ENCODE data around the gene GOLGA6A.
"Not testable (repeated sequence)": the region's sequence is repeated elsewhere in the genome, so short reads cannot be mapped to it uniquely, and the experiment has no call there.

Gene GOLGA6A

GRCh38 chr15:74082450-74082849, at the start of gene GOLGA6A:
Gene GOLGA6A, minus strand, starts transcription at chr15:74082550. Its CDS starts 41 bp downstream, at chr15:74082509.
- H3K27me3 Mint-ChIP-seq; intact Hi-C loops (cut with micrococcal nuclease): not testable (repeated sequence)

GRCh38 chr15:74131628-74132413, 49.5 kb upstream of the GOLGA6A start:
- Mint-ChIP-seq H3K27me3 (peaks cover 97% of the 10 kb centered on the region), H3K4me3 (no peak overlapping the region), H3K27ac (no peak overlapping the region), H3K9me3 (no peaks in the 10 kb centered on the region), H3K36me3 (ENCODE audit: low read depth) (no peaks in the 10 kb centered on the region), H3K4me1 (ENCODE audit: low read depth) (peaks cover 31% of the 10 kb centered on the region)
- intact Hi-C loops (cut with micrococcal nuclease): no loop called here

More at GRCh38 chr15:74082450-74082849, at the start of gene GOLGA6A:
- not testable (repeated sequence) for H3K4me1 Mint-ChIP-seq (ENCODE audit: low read depth); H3K27ac Mint-ChIP-seq; H3K36me3 Mint-ChIP-seq (ENCODE audit: low read depth); H3K4me3 Mint-ChIP-seq; H3K9me3 Mint-ChIP-seq

GRCh38 chr15:74130849-74131627, 48.7 kb upstream of the GOLGA6A start:
- peaks cover 28% of the 10 kb centered on the region for H3K4me1 Mint-ChIP-seq (ENCODE audit: low read depth)
- intact Hi-C loops (cut with micrococcal nuclease): no loop called here
- no peaks in the 10 kb centered on the region for H3K36me3 Mint-ChIP-seq (ENCODE audit: low read depth)
- no peak overlapping the region for H3K27ac Mint-ChIP-seq
- peaks cover 95% of the 10 kb centered on the region for H3K27me3 Mint-ChIP-seq
- H3K4me3 Mint-ChIP-seq: no peak overlapping the region
- no peaks in the 10 kb centered on the region for H3K9me3 Mint-ChIP-seq

DNA sequence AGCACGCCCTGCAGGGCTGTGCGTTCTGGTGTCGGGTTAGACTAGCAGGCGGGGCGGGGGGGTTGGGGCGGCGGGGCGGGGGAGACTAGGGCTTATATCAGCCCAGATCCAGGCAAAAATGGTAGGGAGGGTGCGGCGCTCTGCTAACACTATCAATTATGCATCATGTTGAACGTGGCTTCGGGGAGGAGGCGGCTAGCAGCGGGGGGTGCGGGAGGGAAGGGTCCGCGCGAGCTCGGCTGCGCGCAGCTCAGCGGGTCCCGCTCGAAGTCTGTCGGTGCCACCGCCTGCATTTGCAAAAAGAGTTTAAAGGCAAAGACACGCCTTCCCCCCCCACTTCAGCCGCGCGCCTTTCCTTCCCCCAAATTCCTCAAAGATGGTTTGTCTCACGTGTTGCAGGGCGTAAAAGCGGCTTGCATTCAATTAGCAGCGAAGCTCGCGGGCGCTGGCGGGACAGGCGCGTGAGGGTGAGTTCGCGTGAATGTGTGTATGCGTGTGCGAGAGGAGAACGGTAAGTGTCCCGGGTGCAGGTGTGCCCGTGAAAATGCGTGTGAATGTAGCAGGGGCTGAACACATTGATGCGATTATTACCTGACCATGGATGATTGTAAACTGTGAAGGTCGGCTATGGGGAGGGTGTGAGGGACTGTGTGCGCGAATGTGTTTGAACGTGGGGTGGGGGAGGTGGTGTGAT, 48.0 kb upstream of the GOLGA6A start, which contains the start of gene ISLR2:
Gene ISLR2 (plus strand): TSS at position 432 of the 694 bp plus-strand sequence. CDS start 2,169 bp downstream, outside the sequence.
- Mint-ChIP-seq H3K9me3 (no peaks in the 10 kb centered on the region), H3K36me3 (ENCODE audit: low read depth) (no peaks in the 10 kb centered on the region), H3K27ac (no peak within 1 kb of the TSS), H3K27me3 (peaks cover 91% of the 10 kb centered on the region), H3K4me3 (no peak within 1 kb of the TSS), H3K4me1 (ENCODE audit: low read depth) (peaks cover 28% of the 10 kb centered on the region)
- intact Hi-C loops (cut with micrococcal nuclease): no loop called here

- no peak overlapping the region for H3K4me3 Mint-ChIP-seq
- no peak overlapping the region for H3K27ac Mint-ChIP-seq
- peaks cover 90% of the 10 kb centered on the region for H3K27me3 Mint-ChIP-seq
- no peaks in the 10 kb centered on the region for H3K36me3 Mint-ChIP-seq (ENCODE audit: low read depth)
- H3K4me1 Mint-ChIP-seq (ENCODE audit: low read depth): peaks cover 22% of the 10 kb centered on the region
- H3K9me3 Mint-ChIP-seq: no peaks in the 10 kb centered on the region
- intact Hi-C loops (cut with micrococcal nuclease): no loop called here
These were observed 47.3 kb upstream of the GOLGA6A start for GRCh38 chr15:74129586-74130154.

DNA sequence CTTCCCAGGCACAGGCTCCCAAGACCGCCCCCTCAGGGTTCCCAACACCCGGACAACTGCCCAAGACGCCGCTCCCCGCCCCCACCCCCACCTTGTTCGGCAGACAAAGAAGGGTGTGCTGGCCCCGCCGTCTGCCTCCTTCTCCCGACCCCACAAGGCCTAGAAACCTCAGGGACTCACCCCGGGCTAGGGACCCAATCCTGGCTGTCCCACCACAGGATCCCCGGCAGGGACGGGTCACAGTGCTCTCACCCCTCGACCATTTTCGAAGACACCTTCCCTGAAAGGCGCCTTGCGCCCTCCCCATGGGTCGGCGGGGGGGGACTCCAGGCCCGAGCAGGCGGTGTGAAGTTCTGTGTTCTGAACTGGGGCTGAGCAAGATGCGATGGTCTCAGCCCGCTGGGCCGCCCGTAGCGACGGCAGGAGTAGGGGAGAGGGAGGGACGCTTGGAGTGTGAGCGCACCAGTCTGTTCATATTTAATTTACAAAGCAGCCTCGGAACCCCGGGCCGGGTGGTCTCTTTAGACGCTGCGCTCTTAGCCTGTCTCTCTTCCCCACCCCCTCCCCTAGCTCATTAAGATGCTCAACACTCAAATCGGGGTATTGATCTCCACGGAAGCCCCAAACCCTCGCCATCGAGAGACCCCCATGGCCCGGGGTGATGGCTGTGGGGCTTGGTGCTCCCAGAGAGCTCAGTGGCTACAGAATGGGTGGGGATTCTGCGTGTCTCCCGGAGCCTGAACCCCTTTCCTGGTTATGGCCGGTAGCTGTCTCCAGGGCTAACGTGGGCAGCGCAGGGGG, 46.6 kb upstream of the GOLGA6A start:
- no peak overlapping the region for H3K4me3 Mint-ChIP-seq
- intact Hi-C loops (cut with micrococcal nuclease): no loop called here
- peaks cover 89% of the 10 kb centered on the region for H3K27me3 Mint-ChIP-seq
- H3K9me3 Mint-ChIP-seq: no peaks in the 10 kb centered on the region
- H3K4me1 Mint-ChIP-seq (ENCODE audit: low read depth): peaks cover 18% of the 10 kb centered on the region
- H3K27ac Mint-ChIP-seq: no peak overlapping the region
- no peaks in the 10 kb centered on the region for H3K36me3 Mint-ChIP-seq (ENCODE audit: low read depth)

DNA sequence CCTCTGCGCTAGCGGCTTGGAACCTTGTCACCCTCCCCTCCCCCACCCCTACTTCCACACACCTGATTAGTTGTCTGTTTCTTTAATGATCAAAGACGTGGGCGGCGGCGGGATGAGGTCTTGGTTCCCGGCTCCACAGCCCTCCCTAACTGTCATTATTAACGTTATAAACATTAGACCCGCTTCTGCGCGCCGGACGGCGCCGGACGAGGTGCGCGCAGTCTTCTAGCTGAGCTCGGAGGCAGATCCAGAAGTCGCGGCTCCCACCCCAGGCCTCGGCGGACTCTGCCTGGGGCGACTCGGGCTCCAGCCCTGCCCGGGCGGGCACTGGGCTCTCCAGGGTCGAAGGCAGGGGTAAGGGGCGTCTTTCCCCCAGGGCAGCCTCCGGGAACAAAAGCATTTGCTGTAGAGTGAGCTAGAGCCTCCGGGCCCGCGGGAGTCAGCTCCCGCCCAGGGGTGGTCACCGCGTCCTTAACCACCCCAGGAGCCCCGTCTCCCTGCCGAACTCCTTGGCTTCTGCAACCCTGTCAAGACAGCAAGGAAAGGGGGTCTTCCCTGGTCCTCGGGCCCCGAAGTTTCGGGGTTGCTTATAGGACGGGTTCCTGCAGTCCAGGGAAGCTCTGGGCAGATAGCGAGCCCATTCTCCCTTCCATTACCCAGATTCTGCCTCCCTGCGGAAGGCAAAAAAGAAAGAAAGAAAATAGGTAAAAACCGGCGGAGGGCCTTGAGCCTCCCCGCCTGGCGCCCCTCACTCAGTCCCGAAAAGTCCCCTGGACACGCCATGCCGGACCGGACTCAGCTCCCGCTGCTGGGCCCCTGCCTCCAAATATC, 45.8 kb upstream of the GOLGA6A start:
- Mint-ChIP-seq H3K4me1 (ENCODE audit: low read depth) (peaks cover 18% of the 10 kb centered on the region), H3K36me3 (ENCODE audit: low read depth) (no peaks in the 10 kb centered on the region)

DNA sequence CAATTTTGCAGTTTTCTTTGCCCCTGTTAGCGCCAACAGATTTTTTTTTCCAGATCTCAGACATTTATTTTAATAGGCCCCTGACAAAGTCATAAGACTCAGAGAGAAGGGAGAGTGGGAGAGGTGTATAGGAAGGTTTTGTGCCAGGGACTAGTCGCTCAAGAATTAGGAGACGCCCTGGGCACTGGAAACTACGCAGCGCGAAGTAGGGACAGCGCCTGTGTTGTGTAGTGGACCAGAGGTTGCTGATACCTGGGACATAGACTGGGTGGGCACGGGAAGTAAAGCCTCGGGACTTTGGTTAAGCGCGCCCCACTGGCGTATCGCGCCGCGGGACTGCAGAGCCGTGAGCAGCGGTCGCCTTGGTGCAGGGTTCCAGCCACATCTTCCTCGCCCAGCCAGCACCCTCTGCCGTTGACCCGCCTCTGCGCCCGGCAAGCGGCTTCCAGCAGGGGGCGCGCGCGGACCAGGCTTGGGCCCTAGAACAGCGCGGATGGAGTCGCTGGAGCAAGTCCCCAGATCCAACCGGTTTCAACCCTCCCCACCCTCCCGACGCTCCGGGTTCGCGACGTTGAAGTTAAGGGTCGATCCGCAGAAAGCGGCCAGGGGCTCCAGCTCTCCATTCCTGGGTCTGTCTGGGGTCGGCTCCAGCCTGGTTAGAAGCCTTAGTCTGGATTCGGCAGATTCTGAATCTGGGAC, 45.1 kb upstream of the GOLGA6A start:
- Mint-ChIP-seq H3K27ac (no peak overlapping the region), H3K36me3 (ENCODE audit: low read depth) (no peaks in the 10 kb centered on the region), H3K9me3 (no peaks in the 10 kb centered on the region), H3K27me3 (peaks cover 87% of the 10 kb centered on the region), H3K4me3 (no peak overlapping the region), H3K4me1 (ENCODE audit: low read depth) (peaks cover 18% of the 10 kb centered on the region)
- intact Hi-C loops (cut with micrococcal nuclease): loop anchor here (2.0 kb wide), 1 partner anchor 195 kb away; no protein-coding TSS in a partner anchor

More for the DNA sequence above, 45.8 kb upstream of the GOLGA6A start:
- H3K9me3 Mint-ChIP-seq: no peaks in the 10 kb centered on the region
- intact Hi-C loops (cut with micrococcal nuclease): loop anchor here (2.0 kb wide), 1 partner anchor 195 kb away; no protein-coding TSS in a partner anchor
- H3K4me3 Mint-ChIP-seq: no peak overlapping the region
- H3K27ac Mint-ChIP-seq: no peak overlapping the region
- peaks cover 87% of the 10 kb centered on the region for H3K27me3 Mint-ChIP-seq

- Mint-ChIP-seq H3K27ac (no peak overlapping the region), H3K4me3 (no peak overlapping the region), H3K4me1 (ENCODE audit: low read depth) (peaks cover 10% of the 10 kb centered on the region), H3K9me3 (no peaks in the 10 kb centered on the region), H3K36me3 (ENCODE audit: low read depth) (no peaks in the 10 kb centered on the region), H3K27me3 (peaks cover 82% of the 10 kb centered on the region)
- intact Hi-C loops (cut with micrococcal nuclease): no loop called here
These were observed 42.4 kb upstream of the GOLGA6A start for GRCh38 chr15:74124759-74125158.

- peaks cover 5% of the 10 kb centered on the region for H3K4me1 Mint-ChIP-seq (ENCODE audit: low read depth)
- no peaks in the 10 kb centered on the region for H3K36me3 Mint-ChIP-seq (ENCODE audit: low read depth)
These were observed 41.8 kb upstream of the GOLGA6A start for GRCh38 chr15:74124196-74124595.

GRCh38 chr15:74123658-74124057, 41.3 kb upstream of the GOLGA6A start:
- Mint-ChIP-seq H3K4me3 (no peak overlapping the region), H3K4me1 (ENCODE audit: low read depth) (peaks cover 1% of the 10 kb centered on the region), H3K9me3 (no peaks in the 10 kb centered on the region), H3K27ac (no peak overlapping the region), H3K27me3 (peaks cover 72% of the 10 kb centered on the region), H3K36me3 (ENCODE audit: low read depth) (no peaks in the 10 kb centered on the region)
- intact Hi-C loops (cut with micrococcal nuclease): no loop called here

More at GRCh38 chr15:74124196-74124595, 41.8 kb upstream of the GOLGA6A start:
- no peak overlapping the region for H3K4me3 Mint-ChIP-seq
- peaks cover 77% of the 10 kb centered on the region for H3K27me3 Mint-ChIP-seq
- intact Hi-C loops (cut with micrococcal nuclease): no loop called here
- H3K27ac Mint-ChIP-seq: no peak overlapping the region
- H3K9me3 Mint-ChIP-seq: no peaks in the 10 kb centered on the region

GRCh38 chr15:74123131-74123429, 40.7 kb upstream of the GOLGA6A start:
- no peaks in the 10 kb centered on the region for H3K4me1 Mint-ChIP-seq (ENCODE audit: low read depth)
- H3K4me3 Mint-ChIP-seq: no peak overlapping the region
- H3K36me3 Mint-ChIP-seq (ENCODE audit: low read depth): no peaks in the 10 kb centered on the region
- H3K27me3 Mint-ChIP-seq: peaks cover 66% of the 10 kb centered on the region
- no peak overlapping the region for H3K27ac Mint-ChIP-seq
- no peaks in the 10 kb centered on the region for H3K9me3 Mint-ChIP-seq
- intact Hi-C loops (cut with micrococcal nuclease): no loop called here
